ENCODE results near the gene PIEZO1.
A peak's percentile ranks its signal among the peaks of the same experiment; 100 is the strongest.

DNA sequence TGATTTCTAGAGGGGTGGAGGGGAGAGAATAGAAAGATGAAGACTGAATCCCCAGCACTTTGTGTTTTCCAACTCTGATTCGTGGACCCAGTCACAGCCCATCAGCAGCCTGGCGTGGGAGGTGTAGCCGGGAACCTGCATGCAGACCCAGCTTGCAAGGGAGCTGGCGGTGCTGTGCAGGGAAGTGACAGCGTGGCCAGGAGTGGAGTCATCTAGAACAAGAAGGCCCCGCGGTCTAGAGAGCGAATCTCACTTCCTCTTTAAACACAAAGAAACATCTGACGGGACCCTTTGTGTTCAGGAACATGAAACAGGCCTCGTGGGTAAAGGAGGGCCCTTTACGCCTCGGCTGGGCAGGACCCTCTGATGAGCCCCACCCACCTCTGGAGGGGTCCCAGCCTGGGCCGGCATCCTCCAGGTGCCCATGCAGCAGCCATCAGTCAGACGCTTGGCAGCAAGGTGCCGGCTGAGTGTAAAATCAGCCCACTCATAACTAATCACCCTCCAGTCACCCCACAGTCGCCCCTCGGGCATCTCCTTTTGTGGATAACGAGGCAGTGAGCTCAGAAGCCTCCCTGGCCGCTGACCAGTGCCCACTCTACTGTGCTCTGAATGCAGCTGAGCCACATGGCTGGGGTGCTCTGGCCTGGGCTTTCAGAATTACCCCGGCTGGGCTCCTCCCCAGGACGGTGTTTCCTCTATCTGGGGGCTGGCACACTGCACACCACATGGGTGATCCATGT is 103.1 kb downstream of the PIEZO1 start:
- TF ChIP-seq POLR2A (IDR thresholded peaks at IDR 0.05), result no peak
- no peak for TF ChIP-seq CTCF (IDR thresholded peaks at IDR 0.05 in 8 of 11, conservative IDR thresholded peaks at IDR 0.05 in 3 of 11)
- peak; percentile 73 to 86 (median 79) for TF ChIP-seq POLR2AphosphoS5 (IDR thresholded peaks at IDR 0.05)
